HG02642 (cell line): ENCODE measurements around the gene APOF.
"Not testable (repeated sequence)": the region's sequence is repeated elsewhere in the genome, so short reads cannot be mapped to it uniquely, and the experiment has no call there.

Experiments used
- ATAC-seq: cut with Tn5 transposase; IDR thresholded peaks from one replicate; pipeline ENCODE4 v1.9.1; 2021; ENCODE audit warnings: mild to moderate bottlenecking; ENCODE audit not compliant: unreplicated experiment, poor library complexity

The APOF gene

GRCh38 chr12:56334490-56334793 is 28.2 kb downstream of the APOF start:
- ATAC-seq: no peak

GRCh38 chr12:56333679-56334489 is 28.8 kb downstream of the APOF start, which contains the start of gene PAN2:
Gene PAN2 (minus strand): TSS chr12:56334000. CDS start chr12:56333094, 906 bp downstream.
- ATAC-seq: peak; percentile 97

GRCh38 chr12:56333197-56333678 is 29.4 kb downstream of the APOF start:
- peak; percentile 1 for ATAC-seq

GRCh38 chr12:56332512-56333196 is 30.0 kb downstream of the APOF start:
- no peak for ATAC-seq

- ATAC-seq: no peak
Measured at GRCh38 chr12:56330936-56331490, 31.6 kb downstream of the APOF start.

GRCh38 chr12:56326533-56326932 is 36.1 kb downstream of the APOF start:
- no peak for ATAC-seq

GRCh38 chr12:56326126-56326525 is 36.5 kb downstream of the APOF start:
- ATAC-seq: no peak

GRCh38 chr12:56324206-56324605 is 38.5 kb downstream of the APOF start:
- no peak for ATAC-seq

GRCh38 chr12:56321610-56322009 is 41.0 kb downstream of the APOF start:
- ATAC-seq: not testable (repeated sequence)

- ATAC-seq: no peak
Measured at GRCh38 chr12:56321027-56321426, 41.6 kb downstream of the APOF start.

- ATAC-seq: no peak
Measured at GRCh38 chr12:56317675-56318074, 45.0 kb downstream of the APOF start.

GRCh38 chr12:56315622-56316473 is 46.8 kb downstream of the APOF start, which contains the start of gene CNPY2:
Gene CNPY2 (minus strand): TSS chr12:56315988. CDS start chr12:56315217, 771 bp downstream.
- ATAC-seq: peak; percentile 92

GRCh38 chr12:56315249-56315621 is 47.4 kb downstream of the APOF start:
- ATAC-seq: no peak

GRCh38 chr12:56311003-56311402 is 51.7 kb downstream of the APOF start:
- ATAC-seq: no peak
